WTC11 (cell line): ENCODE data around the gene TOM1L2. TPM values are rescaled to one million over a fixed set of nuclear protein-coding genes. Genes with fewer than 3 reads are reported as not detected.

Experiments
- ATAC-seq: fragments of 200-7000 bp; cut with Tn5 transposase; 2 replicates; pipeline ENCODE4 v1.10.0; 2021; ENCODE audit warnings: mild to moderate bottlenecking, moderate library complexity
- CTCF ChIA-PET: fragments of 300-600 bp; sonication (Branson Sonifier 250); formaldehyde crosslinking; loops from one replicate; lab custom pipeline; 2021; ENCODE audit warnings: antibody characterized with exemption; lab: Charles Lee
- POLR2A ChIA-PET: fragments of 350-600 bp; sonication (Branson Sonifier 250); formaldehyde crosslinking; loops from one replicate; lab custom pipeline; 2021; ENCODE audit warnings: antibody characterized with exemption; lab: Charles Lee
- DNase-seq: peaks from one replicate; pipeline ENCODE4 v3.0.0; 2021; ENCODE audit warnings: low spot score
- H3K27ac Mint-ChIP-seq: 2 replicates; pipeline ENCODE4 v1.8.0; 2021; ENCODE audit warnings: mixed read lengths
- H3K27me3 Mint-ChIP-seq: 2 replicates; pipeline ENCODE4 v1.8.0; 2021; ENCODE audit warnings: low read depth, mild to moderate bottlenecking, moderate library complexity, mixed read lengths
- H3K36me3 Mint-ChIP-seq: 2 replicates; pipeline ENCODE4 v1.8.0; 2021; ENCODE audit warnings: mixed read lengths
- H3K4me1 Mint-ChIP-seq: 2 replicates; pipeline ENCODE4 v1.8.0; 2022; ENCODE audit warnings: mixed read lengths
- H3K4me3 Mint-ChIP-seq: 2 replicates; pipeline ENCODE4 v1.8.0; 2021; ENCODE audit warnings: mild to moderate bottlenecking, moderate library complexity, mixed read lengths
- H3K9me3 Mint-ChIP-seq: 2 replicates; pipeline ENCODE4 v1.8.0; 2021; ENCODE audit warnings: mixed read lengths
- GRHL2 ChIP-seq: fragments of 250-450 bp; sonication (Bioruptor Pico); IDR thresholded peaks from 2 replicates; pipeline ENCODE4 v1.8.0; 2022; ENCODE audit warnings: mild to moderate bottlenecking, moderate library complexity; ENCODE audit not compliant: insufficient replicate concordance, severe bottlenecking
- HMGXB4 ChIP-seq: sonication (generic); formaldehyde crosslinking; IDR thresholded peaks from 2 replicates; pipeline ENCODE4 v1.8.1; 2023; ENCODE audit warnings: mild to moderate bottlenecking, moderate library complexity, missing genetic modification reagents
- IRF1 ChIP-seq: sonication (generic); formaldehyde crosslinking; IDR thresholded peaks from 2 replicates; pipeline ENCODE4 v1.8.0; 2023; ENCODE audit warnings: missing genetic modification reagents
- KAT7 ChIP-seq: sonication (generic); formaldehyde crosslinking; IDR thresholded peaks from 2 replicates; pipeline ENCODE4 v1.8.1; 2023; ENCODE audit warnings: missing genetic modification reagents, mild to moderate bottlenecking, borderline replicate concordance
- OVOL2 ChIP-seq: fragments of 250-450 bp; sonication (Bioruptor Pico); IDR thresholded peaks from 2 replicates; pipeline ENCODE4 v1.9.0; 2021; ENCODE audit warnings: mild to moderate bottlenecking, borderline replicate concordance
- PRDM15 ChIP-seq: sonication (generic); formaldehyde crosslinking; IDR thresholded peaks from 2 replicates; pipeline ENCODE4 v1.8.0; 2022; ENCODE audit warnings: missing genetic modification reagents
- RELA ChIP-seq: sonication (generic); formaldehyde crosslinking; IDR thresholded peaks from 2 replicates; pipeline ENCODE4 v1.8.1; 2022; ENCODE audit warnings: missing genetic modification reagents, mild to moderate bottlenecking, borderline replicate concordance
- RORB ChIP-seq: fragments of 250-450 bp; sonication (Bioruptor Pico); IDR thresholded peaks from 2 replicates; pipeline ENCODE4 v1.9.0; 2021; ENCODE audit warnings: mild to moderate bottlenecking
- TCF7 ChIP-seq: sonication (generic); formaldehyde crosslinking; IDR thresholded peaks from 2 replicates; pipeline ENCODE4 v1.8.0; 2022; ENCODE audit warnings: mild to moderate bottlenecking, low read depth, missing genetic modification reagents, moderate library complexity
- TEAD4 ChIP-seq: sonication (generic); formaldehyde crosslinking; IDR thresholded peaks from 2 replicates; pipeline ENCODE4 v1.8.0; 2022; ENCODE audit warnings: mild to moderate bottlenecking, missing genetic modification reagents
- ZBTB43 ChIP-seq: sonication (generic); formaldehyde crosslinking; IDR thresholded peaks from 2 replicates; pipeline ENCODE4 v1.8.1; 2023; ENCODE audit warnings: mild to moderate bottlenecking, missing genetic modification reagents
- ZNF232 ChIP-seq: sonication (generic); formaldehyde crosslinking; IDR thresholded peaks from 2 replicates; pipeline ENCODE4 v1.8.0; 2022; ENCODE audit warnings: mild to moderate bottlenecking, missing genetic modification reagents
- ZNF317 ChIP-seq: sonication (generic); formaldehyde crosslinking; IDR thresholded peaks from 2 replicates; pipeline ENCODE4 v1.8.1; 2023; ENCODE audit warnings: low read depth, mild to moderate bottlenecking, moderate library complexity, missing genetic modification reagents, borderline replicate concordance
- ZNF512 ChIP-seq: sonication (generic); formaldehyde crosslinking; IDR thresholded peaks from 2 replicates; pipeline ENCODE4 v1.8.1; 2022; ENCODE audit warnings: missing genetic modification reagents, borderline replicate concordance
- ZNF671 ChIP-seq: fragments of 250-450 bp; sonication (Bioruptor Pico); IDR thresholded peaks from 2 replicates; pipeline ENCODE4 v1.8.0; 2021; ENCODE audit warnings: mild to moderate bottlenecking
- total RNA-seq: library from RNA; stranded (reverse); gene quantifications from 3 replicates; pipeline ENCODE4 v1.2.3, GENCODE V29; 2021
- TF ChIP-seq, protein P1 (sequence below): sonication (generic); formaldehyde crosslinking; IDR thresholded peaks from 2 replicates; pipeline ENCODE4 v1.8.0; 2022; ENCODE audit warnings: mild to moderate bottlenecking, missing genetic modification reagents
- TF ChIP-seq, protein P2 (sequence below): sonication (generic); formaldehyde crosslinking; IDR thresholded peaks from 2 replicates; pipeline ENCODE4 v1.8.0; 2023; ENCODE audit warnings: mild to moderate bottlenecking, missing genetic modification reagents
- TF ChIP-seq, protein P3 (sequence below): sonication (generic); formaldehyde crosslinking; IDR thresholded peaks from 2 replicates; pipeline ENCODE4 v1.8.0; 2022; ENCODE audit warnings: mild to moderate bottlenecking, missing genetic modification reagents

Gene TOM1L2
- total RNA-seq, 1 experiment from 2014 or later: 6.4 TPM

GRCh38 chr17:17806611-17807274 lies 165.5 kb downstream of the TOM1L2 start:
- Mint-ChIP-seq H3K27ac (no peak overlapping the region), H3K9me3 (no peaks in the 10 kb centered on the region), H3K4me1 (peaks cover 16% of the 10 kb centered on the region), H3K4me3 (no peak overlapping the region), H3K27me3 (peaks cover 16% of the 10 kb centered on the region), H3K36me3 (no peaks in the 10 kb centered on the region)
- ATAC-seq: no peak
- CTCF ChIA-PET: interaction anchor here (0.5 to 1.6 kb wide), 5 partner anchors 20 to 115 kb away, joined by 3 to 4 read pairs (median 3); no protein-coding TSS in a partner anchor
- no peak for TF ChIP-seq PRDM15 (CRISPR knock-in tag)
- TF ChIP-seq, protein P1, sequence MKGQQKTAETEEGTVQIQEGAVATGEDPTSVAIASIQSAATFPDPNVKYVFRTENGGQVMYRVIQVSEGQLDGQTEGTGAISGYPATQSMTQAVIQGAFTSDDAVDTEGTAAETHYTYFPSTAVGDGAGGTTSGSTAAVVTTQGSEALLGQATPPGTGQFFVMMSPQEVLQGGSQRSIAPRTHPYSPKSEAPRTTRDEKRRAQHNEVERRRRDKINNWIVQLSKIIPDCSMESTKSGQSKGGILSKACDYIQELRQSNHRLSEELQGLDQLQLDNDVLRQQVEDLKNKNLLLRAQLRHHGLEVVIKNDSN: no peak
- no peak for TF ChIP-seq GRHL2 (CRISPR knock-in tag)
- TF ChIP-seq ZNF317 (CRISPR knock-in tag): no peak
- no peak for TF ChIP-seq ZBTB43
- TF ChIP-seq, protein P2, sequence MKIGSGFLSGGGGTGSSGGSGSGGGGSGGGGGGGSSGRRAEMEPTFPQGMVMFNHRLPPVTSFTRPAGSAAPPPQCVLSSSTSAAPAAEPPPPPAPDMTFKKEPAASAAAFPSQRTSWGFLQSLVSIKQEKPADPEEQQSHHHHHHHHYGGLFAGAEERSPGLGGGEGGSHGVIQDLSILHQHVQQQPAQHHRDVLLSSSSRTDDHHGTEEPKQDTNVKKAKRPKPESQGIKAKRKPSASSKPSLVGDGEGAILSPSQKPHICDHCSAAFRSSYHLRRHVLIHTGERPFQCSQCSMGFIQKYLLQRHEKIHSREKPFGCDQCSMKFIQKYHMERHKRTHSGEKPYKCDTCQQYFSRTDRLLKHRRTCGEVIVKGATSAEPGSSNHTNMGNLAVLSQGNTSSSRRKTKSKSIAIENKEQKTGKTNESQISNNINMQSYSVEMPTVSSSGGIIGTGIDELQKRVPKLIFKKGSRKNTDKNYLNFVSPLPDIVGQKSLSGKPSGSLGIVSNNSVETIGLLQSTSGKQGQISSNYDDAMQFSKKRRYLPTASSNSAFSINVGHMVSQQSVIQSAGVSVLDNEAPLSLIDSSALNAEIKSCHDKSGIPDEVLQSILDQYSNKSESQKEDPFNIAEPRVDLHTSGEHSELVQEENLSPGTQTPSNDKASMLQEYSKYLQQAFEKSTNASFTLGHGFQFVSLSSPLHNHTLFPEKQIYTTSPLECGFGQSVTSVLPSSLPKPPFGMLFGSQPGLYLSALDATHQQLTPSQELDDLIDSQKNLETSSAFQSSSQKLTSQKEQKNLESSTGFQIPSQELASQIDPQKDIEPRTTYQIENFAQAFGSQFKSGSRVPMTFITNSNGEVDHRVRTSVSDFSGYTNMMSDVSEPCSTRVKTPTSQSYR (CRISPR knock-in tag): no peak
- POLR2A ChIA-PET: no interaction called here
- DNase-seq: no peak

GRCh38 chr17:17806035-17806434 lies 166.2 kb downstream of the TOM1L2 start:
- ChIA-PET POLR2A (no interaction called here), CTCF (interaction anchor here (1.5 kb wide), 1 partner anchor 21 kb away, joined by 4 read pairs; no protein-coding TSS in a partner anchor)
- H3K27me3 Mint-ChIP-seq: peaks cover 16% of the 10 kb centered on the region
- peaks cover 13% of the 10 kb centered on the region for H3K4me1 Mint-ChIP-seq
- DNase-seq (no peak), ATAC-seq (no peak)
- H3K9me3 Mint-ChIP-seq: no peaks in the 10 kb centered on the region
- no peak overlapping the region for H3K27ac Mint-ChIP-seq
- H3K36me3 Mint-ChIP-seq: no peaks in the 10 kb centered on the region
- H3K4me3 Mint-ChIP-seq: no peak overlapping the region
- TF ChIP-seq ZNF512 (CRISPR knock-in tag): no peak
- no peak for TF ChIP-seq GRHL2 (CRISPR knock-in tag)
- TF ChIP-seq ZNF671 (CRISPR knock-in tag): no peak
- no peak for TF ChIP-seq KAT7
- no peak for TF ChIP-seq RORB (CRISPR knock-in tag)
- TF ChIP-seq TCF7 (CRISPR knock-in tag): no peak
- no peak for TF ChIP-seq OVOL2 (CRISPR knock-in tag)
- TF ChIP-seq IRF1 (CRISPR knock-in tag): no peak
- TF ChIP-seq ZNF232 (CRISPR knock-in tag): no peak
- TF ChIP-seq TEAD4 (CRISPR knock-in tag): no peak
- TF ChIP-seq, protein P3, sequence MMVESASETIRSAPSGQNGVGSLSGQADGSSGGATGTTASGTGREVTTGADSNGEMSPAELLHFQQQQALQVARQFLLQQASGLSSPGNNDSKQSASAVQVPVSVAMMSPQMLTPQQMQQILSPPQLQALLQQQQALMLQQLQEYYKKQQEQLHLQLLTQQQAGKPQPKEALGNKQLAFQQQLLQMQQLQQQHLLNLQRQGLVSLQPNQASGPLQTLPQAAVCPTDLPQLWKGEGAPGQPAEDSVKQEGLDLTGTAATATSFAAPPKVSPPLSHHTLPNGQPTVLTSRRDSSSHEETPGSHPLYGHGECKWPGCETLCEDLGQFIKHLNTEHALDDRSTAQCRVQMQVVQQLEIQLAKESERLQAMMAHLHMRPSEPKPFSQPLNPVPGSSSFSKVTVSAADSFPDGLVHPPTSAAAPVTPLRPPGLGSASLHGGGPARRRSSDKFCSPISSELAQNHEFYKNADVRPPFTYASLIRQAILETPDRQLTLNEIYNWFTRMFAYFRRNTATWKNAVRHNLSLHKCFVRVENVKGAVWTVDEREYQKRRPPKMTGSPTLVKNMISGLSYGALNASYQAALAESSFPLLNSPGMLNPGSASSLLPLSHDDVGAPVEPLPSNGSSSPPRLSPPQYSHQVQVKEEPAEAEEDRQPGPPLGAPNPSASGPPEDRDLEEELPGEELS (CRISPR knock-in tag): no peak
- no peak for TF ChIP-seq RELA (CRISPR knock-in tag)
- no peak for TF ChIP-seq HMGXB4 (CRISPR knock-in tag)
